MCF 10A (cell line): Measurements from ENCODE around the gene PXYLP1. TPM values are rescaled to one million over a fixed set of nuclear protein-coding genes. Genes with fewer than 3 reads are reported as not detected.

Source experiments
- BruUV-seq: library from RNA; stranded (reverse); fragments of 400-500 nt; replicated peaks from 2 replicates; lab custom pipeline; 2021; lab: Mats Ljungman, UMichigan
- CTCF ChIA-PET: fragments of 300-600 bp; sonication (Branson Sonifier 250); formaldehyde crosslinking; extraction: SDS; loops from one replicate; lab custom pipeline; 2021; ENCODE audit warnings: antibody characterized with exemption, inconsistent platforms; lab: Yijun Ruan, JAX
- POLR2A ChIA-PET: fragments of 300-600, 350-650 bp; sonication (Branson Sonifier 250); formaldehyde crosslinking; extraction: SDS; loops from one replicate; lab custom pipeline; 2020; ENCODE audit warnings: antibody characterized with exemption, inconsistent platforms; lab: Yijun Ruan, JAX
- DNase-seq: peaks from one replicate; pipeline ENCODE4 v3.0.0-alpha.2; 2018; ENCODE audit not compliant: unreplicated experiment
- H3K27ac Mint-ChIP-seq: one replicate; pipeline ENCODE4 v1.8.0; 2022; ENCODE audit warnings: mild to moderate bottlenecking, low read depth, mixed read lengths; ENCODE audit not compliant: unreplicated experiment
- H3K27me3 Mint-ChIP-seq: one replicate; pipeline ENCODE4 v1.8.0; 2022; ENCODE audit warnings: mixed read lengths; ENCODE audit not compliant: insufficient read depth, unreplicated experiment
- H3K36me3 Mint-ChIP-seq: one replicate; pipeline ENCODE4 v1.8.0; 2022; ENCODE audit warnings: mild to moderate bottlenecking, moderate library complexity, mixed read lengths; ENCODE audit not compliant: insufficient read depth, unreplicated experiment
- H3K4me1 Mint-ChIP-seq: one replicate; pipeline ENCODE4 v1.8.0; 2022; ENCODE audit warnings: mixed read lengths; ENCODE audit not compliant: insufficient read depth, unreplicated experiment
- H3K4me3 Mint-ChIP-seq: one replicate; pipeline ENCODE4 v1.8.0; 2022; ENCODE audit warnings: mild to moderate bottlenecking, moderate library complexity, mixed read lengths; ENCODE audit not compliant: unreplicated experiment
- H3K9me3 Mint-ChIP-seq: one replicate; pipeline ENCODE4 v1.8.0; 2022; ENCODE audit warnings: mixed read lengths; ENCODE audit not compliant: unreplicated experiment
- CTCF ChIP-seq: fragments of 200-600 bp; IDR thresholded peaks from one replicate; pipeline ENCODE4 v1.8.0; 2022; ENCODE audit warnings: antibody characterized with exemption, mild to moderate bottlenecking; ENCODE audit not compliant: unreplicated experiment
- intact Hi-C: fragments of 100-400 bp; cut with micrococcal nuclease; formaldehyde crosslinking; loops from 2 replicates; pipeline ENCODE4 v1.14.1; 2022
- total RNA-seq: library from RNA; stranded (reverse); gene quantifications from 2 replicates; pipeline ENCODE4 v1.2.3, GENCODE V29; 2022

The PXYLP1 gene
- total RNA-seq, 1 experiment from 2014 or later: 2.1 TPM

GRCh38 chr3:141260630-141260927 is 29.0 kb downstream of the PXYLP1 start:
- POLR2A ChIA-PET: no interaction called here
- no peak overlapping the region for H3K4me3 Mint-ChIP-seq
- TF ChIP-seq CTCF: no peak
- BruUV-seq: no TSS peak
- H3K36me3 Mint-ChIP-seq: no peaks in the 10 kb centered on the region
- intact Hi-C loops: no loop called here
- CTCF ChIA-PET: interaction anchor here (1.5 kb wide), 1 partner anchor 29 kb away, joined by 7 read pairs; the partner anchor contains the start of gene PXYLP1
- H3K27ac Mint-ChIP-seq: no peak overlapping the region
- H3K4me1 Mint-ChIP-seq: no peaks in the 10 kb centered on the region
- no peaks in the 10 kb centered on the region for H3K9me3 Mint-ChIP-seq
- H3K27me3 Mint-ChIP-seq: no peaks in the 10 kb centered on the region
- no peak for DNase-seq

GRCh38 chr3:141261472-141262307 is 30.1 kb downstream of the PXYLP1 start:
- Mint-ChIP-seq H3K36me3 (no peaks in the 10 kb centered on the region), H3K9me3 (no peaks in the 10 kb centered on the region), H3K4me3 (no peak overlapping the region), H3K27ac (no peak overlapping the region), H3K4me1 (no peaks in the 10 kb centered on the region), H3K27me3 (no peaks in the 10 kb centered on the region)
- no TSS peak for BruUV-seq
- ChIA-PET CTCF (interaction anchor here (0.9 to 1.5 kb wide), 2 partner anchors 10 to 30 kb away, joined by 3 to 7 read pairs; partner anchors contain the start of gene PXYLP1), POLR2A (interaction anchor here (1.0 kb wide), 1 partner anchor 15 kb away, joined by 3 read pairs; no protein-coding TSS in a partner anchor)
- TF ChIP-seq CTCF: no peak
- no peak for DNase-seq
- intact Hi-C loops: no loop called here

- intact Hi-C loops: no loop called here
- TF ChIP-seq CTCF: no peak
- Mint-ChIP-seq H3K27me3 (no peaks in the 10 kb centered on the region), H3K4me3 (no peak overlapping the region), H3K27ac (no peak overlapping the region), H3K9me3 (no peaks in the 10 kb centered on the region), H3K4me1 (no peaks in the 10 kb centered on the region), H3K36me3 (no peaks in the 10 kb centered on the region)
- BruUV-seq: no TSS peak
- no peak for DNase-seq
- ChIA-PET CTCF (interaction anchor here (0.9 to 1.5 kb wide), 2 partner anchors 10 to 30 kb away, joined by 3 to 7 read pairs; partner anchors contain the start of gene PXYLP1), POLR2A (interaction anchor here (1.0 kb wide), 1 partner anchor 16 kb away, joined by 3 read pairs; no protein-coding TSS in a partner anchor)
Measured at GRCh38 chr3:141262308-141262705, 30.7 kb downstream of the PXYLP1 start.

GRCh38 chr3:141266186-141266585 is 34.6 kb downstream of the PXYLP1 start:
- no peak for DNase-seq
- ChIA-PET POLR2A (no interaction called here), CTCF (interaction anchor here (1.1 to 2.6 kb wide), 4 partner anchors 10 to 34 kb away, joined by 3 to 10 read pairs (median 6); partner anchors contain the start of gene PXYLP1)
- Mint-ChIP-seq H3K4me1 (no peaks in the 10 kb centered on the region), H3K9me3 (no peaks in the 10 kb centered on the region), H3K27ac (no peak overlapping the region), H3K27me3 (no peaks in the 10 kb centered on the region), H3K36me3 (no peaks in the 10 kb centered on the region), H3K4me3 (no peak overlapping the region)
- BruUV-seq: no TSS peak
- intact Hi-C loops: no loop called here
- no peak for TF ChIP-seq CTCF
